Peyer's patch (tissue), 4 donors: Measurements from ENCODE around the gene FTO.

Experiments used
- CTCF ChIP-seq, 6 experiments: fragments of 450-650 bp in 4 of 6; fragments of 200-600 bp in 2 of 6; sonication (generic) in 1 of 6; IDR thresholded peaks; one replicate each; pipeline ENCODE4 v1.5.1; 2017 to 2019; ENCODE audit warnings: antibody characterized with exemption in 6 of 6, mild to moderate bottlenecking in 3 of 6, moderate library complexity in 1 of 6
- POLR2A ChIP-seq, 2 donors: fragments of 450-650 bp; IDR thresholded peaks; one replicate each; pipeline ENCODE4 v1.5.1; 2017; ENCODE audit warnings: antibody characterized with exemption in 2 of 2, mild to moderate bottlenecking in 2 of 2, moderate library complexity in 2 of 2

- no peak for TF ChIP-seq POLR2A (IDR thresholded peaks at IDR 0.05)
- no peak for TF ChIP-seq CTCF (IDR thresholded peaks at IDR 0.05)
Observed at GRCh38 chr16:54140057-54140787, 436.3 kb downstream of the FTO start.
